Activated CD8-positive, alpha-beta memory T cell treated with anti-CD3 and anti-CD28 coated beads for 48 hours (primary cell): ENCODE results near the gene NGEF.
"Not testable (repeated sequence)": the region's sequence is repeated elsewhere in the genome, so short reads cannot be mapped to it uniquely, and the experiment has no call there.

ENCODE experiments used
- DNase-seq, 3 experiments: peaks; one replicate each; pipeline ENCODE4 v3.0.0-alpha.2; 2020; ENCODE audit warnings: low read depth in 2 of 3, low spot score in 2 of 3

NGEF gene

GRCh38 chr2:233023007-233023760, 10.1 kb upstream of the NGEF start:
- no peak for DNase-seq

- DNase-seq: no peak
Measured at GRCh38 chr2:233022561-233022960, 9.5 kb upstream of the NGEF start.

GRCh38 chr2:233021771-233022170, 8.7 kb upstream of the NGEF start:
- DNase-seq: no peak

DNA sequence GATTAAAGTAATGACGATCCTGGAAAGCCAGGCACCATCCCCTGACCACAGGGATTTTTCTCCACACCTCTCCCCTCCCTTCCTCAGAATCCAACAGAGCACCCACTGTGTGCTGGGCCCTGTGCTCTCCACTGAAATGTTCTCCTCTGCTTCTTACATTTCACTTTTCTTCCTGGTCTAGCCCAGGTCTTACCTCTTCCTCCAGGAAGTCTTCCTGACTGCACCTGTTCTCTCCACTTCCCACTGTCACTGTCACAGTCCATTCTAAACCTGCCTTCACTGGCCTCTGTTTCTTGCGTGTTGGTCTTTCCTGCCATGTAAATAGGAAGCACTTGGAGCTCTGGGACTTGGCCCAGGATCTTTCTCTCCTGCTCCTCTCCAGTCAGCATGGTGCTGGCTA, 7.4 kb upstream of the NGEF start:
- no peak for DNase-seq

DNA sequence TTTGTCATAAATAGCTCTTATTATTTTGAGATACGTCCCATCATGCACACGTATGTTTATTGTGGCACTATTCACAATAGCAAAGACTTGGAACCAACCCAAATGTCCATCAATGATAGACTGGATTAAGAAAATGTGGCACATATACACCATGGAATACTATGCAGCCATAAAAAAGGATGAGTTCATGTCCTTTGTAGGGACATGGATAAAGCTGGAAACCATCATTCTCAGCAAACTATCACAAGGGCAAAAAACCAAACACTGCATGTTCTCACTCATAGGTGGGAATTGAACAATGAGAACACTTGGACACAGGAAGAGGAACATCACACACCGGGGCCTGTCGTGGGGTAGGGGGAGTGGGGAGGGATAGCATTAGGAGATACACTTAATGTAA, 6.6 kb upstream of the NGEF start:
- not testable (repeated sequence) for DNase-seq

DNA sequence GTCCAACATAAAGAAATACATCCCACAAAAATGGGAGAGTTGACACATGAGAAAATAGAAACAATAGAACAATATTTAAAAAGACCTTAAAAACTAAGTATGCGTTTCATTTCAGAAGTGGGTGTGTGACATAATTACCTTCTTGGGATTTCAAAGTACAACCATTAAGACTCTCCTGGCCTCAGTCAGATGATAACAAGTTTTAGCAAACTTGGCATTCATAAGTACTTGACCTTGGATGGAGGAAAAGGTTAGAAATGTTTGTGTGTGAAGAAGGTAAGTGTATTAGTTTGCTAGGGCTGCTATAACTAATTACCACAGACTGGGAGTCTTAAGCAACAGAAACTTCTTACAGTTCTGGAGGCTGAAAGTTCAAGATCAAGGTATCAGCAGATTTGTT, 4.9 kb upstream of the NGEF start:
- no peak for DNase-seq

DNA sequence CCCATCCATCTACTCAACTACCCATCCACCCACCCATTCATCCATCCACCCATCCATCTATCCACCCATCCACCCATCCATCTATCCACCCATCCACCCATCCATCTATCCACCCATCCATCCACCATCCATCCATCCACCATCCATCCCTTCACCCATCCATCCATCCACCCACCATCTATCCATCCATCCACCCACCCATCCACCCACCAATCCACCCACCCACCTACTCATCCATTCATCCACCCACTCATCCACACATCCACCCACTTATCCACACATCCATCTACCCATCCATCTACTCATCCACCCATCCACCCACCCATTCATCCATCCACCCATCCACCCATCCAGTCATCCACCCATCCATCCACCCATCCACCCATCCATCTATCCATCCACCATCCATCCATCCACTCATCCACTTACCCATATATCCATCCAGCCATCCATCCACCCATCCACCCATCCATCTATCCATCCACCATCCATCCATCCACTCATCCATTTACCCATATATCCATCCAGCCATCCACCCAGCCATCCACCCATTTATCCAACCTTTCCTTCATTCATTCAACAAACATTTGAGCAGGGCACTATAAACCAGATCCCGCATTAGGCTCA, 2.1 kb upstream of the NGEF start:
- no peak for DNase-seq

DNA sequence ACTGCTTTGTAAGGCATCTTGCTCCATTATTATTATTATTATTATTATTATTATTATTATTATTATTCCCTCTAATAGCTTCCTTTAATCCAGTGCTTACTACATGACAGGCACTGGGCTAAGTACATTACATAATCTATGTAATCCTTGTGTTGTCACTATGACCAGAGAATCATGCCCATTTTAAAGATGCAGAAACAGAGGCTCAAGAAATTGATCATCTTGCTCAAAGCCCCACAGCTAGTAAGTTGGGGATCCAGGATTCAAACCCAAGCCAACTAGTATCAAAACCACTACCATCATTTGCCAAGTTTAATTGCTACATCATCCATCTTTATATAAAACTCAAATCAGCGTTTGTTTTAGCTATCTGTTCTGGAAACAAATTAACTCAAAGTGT, 594 bp upstream of the NGEF start:
- DNase-seq: no peak

- no peak for DNase-seq
Measured at GRCh38 chr2:233012301-233012971, 620 bp downstream of the NGEF start.

DNA sequence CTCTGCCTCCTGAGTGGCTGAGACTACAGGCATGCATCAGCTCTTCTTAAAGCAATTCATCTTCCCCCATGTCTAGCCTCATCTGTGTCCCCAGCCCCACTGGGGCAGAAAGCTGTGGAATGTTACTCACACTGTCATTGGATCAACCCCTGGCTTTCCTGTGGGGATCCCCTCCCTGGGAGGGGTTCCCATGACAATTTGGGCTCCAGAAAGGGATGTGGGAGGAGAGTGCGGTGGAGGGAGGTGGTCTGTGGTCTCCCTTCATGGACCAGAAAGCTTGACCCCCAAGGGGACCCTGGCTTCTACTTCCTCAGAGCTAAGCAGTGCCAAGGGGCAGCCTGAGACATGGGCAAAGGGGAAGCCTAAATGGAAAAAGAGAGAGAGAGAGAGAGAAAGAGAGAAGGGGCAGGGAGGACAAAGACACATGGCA, 1.3 kb downstream of the NGEF start:
- no peak for DNase-seq

DNA sequence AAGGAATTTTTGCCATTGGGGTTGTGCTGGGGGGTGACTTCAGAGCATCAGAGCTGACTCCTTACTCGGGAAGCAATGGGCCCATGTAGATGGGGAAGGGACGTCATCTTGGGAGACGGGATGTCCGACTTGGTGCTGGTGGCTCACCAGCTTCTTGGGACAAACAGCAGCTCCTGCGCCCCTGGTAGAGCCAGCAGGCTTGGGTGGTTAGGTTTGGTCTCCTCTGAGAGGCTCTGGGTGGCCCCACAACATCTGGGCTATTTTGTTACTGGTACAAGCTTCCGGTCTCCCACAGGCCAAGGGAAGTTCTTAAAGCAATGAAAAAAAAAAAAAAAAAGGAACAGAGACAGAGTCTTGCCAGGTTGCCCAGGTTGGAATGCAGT, 1.8 kb downstream of the NGEF start:
- DNase-seq: no peak

GRCh38 chr2:233010569-233011267, 2.3 kb downstream of the NGEF start:
- no peak for DNase-seq

DNA sequence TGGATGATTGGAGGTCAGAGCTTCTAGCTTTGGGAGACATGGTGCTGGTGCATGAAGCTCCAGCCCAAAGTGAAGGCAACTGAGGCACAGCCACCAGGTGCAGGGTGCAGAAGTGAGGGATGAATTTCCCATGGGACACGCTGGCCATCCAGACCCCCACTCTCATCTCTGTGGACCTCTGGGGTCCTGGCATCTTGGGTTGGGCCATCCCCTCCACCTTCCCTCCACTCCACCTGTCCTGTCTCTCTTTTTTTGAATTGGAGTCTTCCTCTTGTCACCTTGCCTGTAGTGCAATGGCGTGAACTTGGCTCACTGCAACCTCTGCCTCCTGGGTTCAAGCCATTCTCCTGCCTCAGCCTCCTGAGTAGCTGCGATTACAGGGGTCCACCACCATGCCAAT, 3.4 kb downstream of the NGEF start:
- no peak for DNase-seq

DNA sequence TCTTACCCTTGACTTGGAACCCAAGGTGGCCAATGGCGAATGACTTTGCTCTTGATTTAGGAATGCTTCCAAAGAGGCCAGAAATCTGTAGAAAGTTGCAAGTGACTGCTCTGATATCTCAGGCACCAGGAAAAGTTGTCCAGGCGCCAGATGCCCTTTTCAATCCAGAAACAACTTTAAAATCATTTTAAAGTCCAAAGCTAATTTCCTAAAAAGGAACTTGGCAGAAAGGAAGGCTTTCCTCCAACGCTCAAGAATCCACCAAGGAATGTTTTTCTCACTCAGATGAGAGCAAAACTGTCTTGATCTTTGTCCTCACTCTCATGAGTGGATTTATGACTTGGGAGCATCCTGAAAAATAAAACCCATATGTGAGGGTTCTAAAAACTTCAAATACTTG, 5.3 kb downstream of the NGEF start:
- DNase-seq: no peak

DNA sequence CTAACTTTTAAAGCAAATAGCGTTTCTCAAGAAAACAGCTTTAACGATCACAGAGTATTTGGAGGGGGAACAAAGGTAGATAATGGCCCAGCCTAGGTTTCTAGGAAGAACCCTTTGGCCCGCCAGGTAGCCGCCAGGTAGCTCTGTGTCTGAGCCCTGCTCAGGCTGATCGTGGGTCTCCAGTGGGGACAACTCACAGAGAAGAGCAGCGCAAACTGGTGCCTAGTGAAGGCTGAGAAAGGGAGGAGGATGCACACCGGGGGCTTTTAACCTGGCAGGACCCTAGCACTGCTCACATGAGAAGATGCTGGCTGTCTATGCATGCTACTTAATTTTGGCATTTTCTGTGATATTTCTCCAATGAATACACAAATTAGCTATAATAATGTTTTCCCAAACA, 5.8 kb downstream of the NGEF start:
- no peak for DNase-seq

GRCh38 chr2:233006648-233007047, 6.4 kb downstream of the NGEF start:
- no peak for DNase-seq

- no peak for DNase-seq
Measured at GRCh38 chr2:233005096-233005495, 8.0 kb downstream of the NGEF start.

GRCh38 chr2:233003658-233004555, 9.1 kb downstream of the NGEF start:
- DNase-seq: no peak

DNA sequence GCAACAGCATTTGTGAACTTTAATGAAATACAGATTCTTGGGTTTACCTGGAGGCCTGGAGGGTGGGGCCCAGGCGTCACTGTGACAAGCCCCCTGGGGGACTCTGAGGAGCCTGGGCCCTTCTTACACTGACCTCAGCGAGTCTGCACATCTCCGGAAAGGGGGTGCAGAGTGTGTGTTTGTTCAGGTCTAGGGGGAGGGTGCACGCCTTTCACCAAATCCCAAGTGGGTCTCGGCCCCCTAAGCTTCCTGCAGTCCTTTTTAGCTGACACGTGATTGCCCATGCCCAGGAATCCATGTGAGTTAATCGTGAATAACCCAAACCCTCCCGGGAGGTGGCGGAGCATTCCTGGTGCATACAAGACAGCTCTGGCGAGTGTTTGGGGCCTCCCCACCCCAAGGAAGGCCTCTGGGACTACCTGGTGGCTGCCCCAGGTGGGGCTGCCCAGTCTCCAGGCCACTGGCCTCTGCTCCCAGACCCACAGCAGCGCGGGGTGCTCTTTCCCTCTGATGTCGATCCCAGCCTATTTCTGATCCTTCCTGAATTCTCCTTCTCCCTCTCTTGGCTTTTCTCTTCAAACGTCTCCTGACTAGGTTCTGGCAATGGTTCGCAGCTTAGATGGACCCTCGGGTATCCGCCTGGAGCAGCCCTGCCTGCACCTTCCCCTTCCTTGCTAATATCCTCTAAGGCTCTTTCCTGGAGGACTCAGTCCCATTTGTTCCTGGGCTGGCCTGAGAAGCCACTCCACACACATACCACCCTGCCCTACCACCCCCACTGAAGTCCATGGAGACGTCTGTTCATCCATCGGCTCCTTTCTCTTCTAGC, 10.0 kb downstream of the NGEF start:
- DNase-seq: no peak
